ENCODE data around the gene GTF2A1. TPM values are rescaled to one million over a fixed set of nuclear protein-coding genes. Genes with fewer than 3 reads are reported as not detected.

Gene GTF2A1
- total RNA-seq, 1 donor from 2014 or later: 9.5 TPM

DNA sequence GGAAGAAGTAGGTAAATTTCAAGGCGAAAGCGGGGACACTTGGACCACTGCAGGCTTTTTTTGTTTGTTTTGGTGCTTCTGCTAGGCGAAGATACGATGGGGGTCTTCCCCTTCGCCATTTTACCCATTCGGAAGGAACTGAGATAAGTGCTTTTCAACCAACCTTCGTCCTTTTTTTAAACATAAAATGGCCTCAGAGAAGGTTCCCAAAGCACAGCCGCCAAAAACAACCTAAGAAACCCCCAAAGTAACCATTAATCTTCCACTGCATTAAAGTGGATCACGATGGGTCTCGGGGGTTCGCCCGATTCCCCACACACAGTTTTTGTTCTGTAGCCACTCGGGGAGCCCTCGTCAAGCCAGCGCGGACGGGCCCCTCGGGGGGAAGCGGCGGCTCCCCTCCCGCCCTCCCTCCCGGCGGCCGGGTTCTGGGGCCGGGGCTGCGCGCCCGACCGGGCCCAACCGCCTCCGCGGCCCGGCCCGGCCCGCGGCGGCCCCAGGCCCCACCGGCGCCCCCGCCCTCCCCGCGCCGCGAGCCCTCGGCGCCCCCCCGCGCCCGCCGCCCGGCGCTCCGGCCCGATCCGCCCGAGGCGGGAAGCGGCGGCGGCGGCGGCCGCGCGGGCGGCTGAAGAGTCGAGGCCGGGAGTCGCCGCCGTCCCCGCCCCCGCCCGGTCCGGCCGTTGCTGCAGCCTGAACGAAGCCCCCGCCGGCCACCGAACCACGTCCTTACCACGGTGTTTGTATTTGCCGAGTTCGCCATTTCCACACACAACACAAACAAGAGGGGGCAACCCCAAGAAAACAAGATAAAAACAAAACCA is 790 bp downstream of the GTF2A1 start:
- no peak for DNase-seq (ENCODE audit: low read depth)
- peak overlapping the region; percentile 93 for H3K4me3 ChIP-seq (ENCODE audit: low read depth, low read length)
- TF ChIP-seq, protein P1, sequence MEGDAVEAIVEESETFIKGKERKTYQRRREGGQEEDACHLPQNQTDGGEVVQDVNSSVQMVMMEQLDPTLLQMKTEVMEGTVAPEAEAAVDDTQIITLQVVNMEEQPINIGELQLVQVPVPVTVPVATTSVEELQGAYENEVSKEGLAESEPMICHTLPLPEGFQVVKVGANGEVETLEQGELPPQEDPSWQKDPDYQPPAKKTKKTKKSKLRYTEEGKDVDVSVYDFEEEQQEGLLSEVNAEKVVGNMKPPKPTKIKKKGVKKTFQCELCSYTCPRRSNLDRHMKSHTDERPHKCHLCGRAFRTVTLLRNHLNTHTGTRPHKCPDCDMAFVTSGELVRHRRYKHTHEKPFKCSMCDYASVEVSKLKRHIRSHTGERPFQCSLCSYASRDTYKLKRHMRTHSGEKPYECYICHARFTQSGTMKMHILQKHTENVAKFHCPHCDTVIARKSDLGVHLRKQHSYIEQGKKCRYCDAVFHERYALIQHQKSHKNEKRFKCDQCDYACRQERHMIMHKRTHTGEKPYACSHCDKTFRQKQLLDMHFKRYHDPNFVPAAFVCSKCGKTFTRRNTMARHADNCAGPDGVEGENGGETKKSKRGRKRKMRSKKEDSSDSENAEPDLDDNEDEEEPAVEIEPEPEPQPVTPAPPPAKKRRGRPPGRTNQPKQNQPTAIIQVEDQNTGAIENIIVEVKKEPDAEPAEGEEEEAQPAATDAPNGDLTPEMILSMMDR (conservative IDR thresholded peaks at IDR 0.05; ENCODE audit: low read depth, low read length): no peak

DNA sequence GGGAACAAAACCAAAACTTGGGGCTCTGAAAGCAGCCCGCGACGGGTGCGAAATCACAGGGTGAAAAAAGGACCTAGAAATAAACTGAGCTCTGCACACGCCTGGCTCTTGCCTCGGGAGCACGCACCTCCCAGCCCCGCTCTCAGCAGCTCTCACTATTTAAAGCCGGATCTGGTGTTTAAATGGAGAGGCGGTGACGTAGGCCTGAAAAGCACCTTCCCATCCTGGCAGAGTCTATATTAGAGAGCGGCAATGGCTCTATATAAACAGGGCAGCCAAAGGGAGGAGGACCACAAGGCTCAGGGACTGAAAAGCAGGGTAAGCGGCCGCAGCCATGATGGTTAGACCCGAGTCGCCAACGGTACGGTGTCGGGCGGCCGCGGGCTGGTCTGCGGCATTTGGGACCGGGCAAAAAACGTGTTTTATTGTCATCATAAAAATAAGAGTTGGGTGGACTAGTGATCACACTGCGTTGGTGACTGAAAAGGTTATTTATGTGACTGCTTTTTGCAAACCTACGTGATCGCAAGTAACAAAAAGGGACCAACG is 1.5 kb downstream of the GTF2A1 start:
- TF ChIP-seq, protein P1 (conservative IDR thresholded peaks at IDR 0.05; ENCODE audit: low read depth, low read length): no peak
- DNase-seq (ENCODE audit: low read depth): peak; percentile 74
- peak overlapping the region; percentile 89 for H3K4me3 ChIP-seq (ENCODE audit: low read depth, low read length)

DNA sequence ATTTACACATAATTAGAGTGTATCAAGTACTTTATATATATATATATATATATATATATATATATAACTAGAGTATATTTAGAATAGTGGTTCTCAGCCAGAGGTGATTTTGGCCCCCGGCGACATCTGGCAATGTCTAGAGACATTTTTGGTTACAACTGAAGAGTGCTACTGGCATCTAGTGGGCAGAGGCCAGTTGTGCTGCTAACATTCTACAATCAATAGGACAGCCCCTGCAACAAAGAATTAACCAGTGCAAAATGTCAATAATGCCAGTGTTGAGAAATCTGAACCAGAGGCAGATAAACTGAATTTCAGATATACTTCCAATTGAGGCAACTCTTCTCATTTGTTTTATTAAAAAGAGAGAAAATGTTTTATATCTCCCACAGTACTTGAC is 8.9 kb downstream of the GTF2A1 start:
- H3K4me3 ChIP-seq (ENCODE audit: low read depth, low read length): no peak overlapping the region
- DNase-seq (ENCODE audit: low read depth): no peak
- TF ChIP-seq, protein P1 (conservative IDR thresholded peaks at IDR 0.05; ENCODE audit: low read depth, low read length): peak; percentile 68

DNA sequence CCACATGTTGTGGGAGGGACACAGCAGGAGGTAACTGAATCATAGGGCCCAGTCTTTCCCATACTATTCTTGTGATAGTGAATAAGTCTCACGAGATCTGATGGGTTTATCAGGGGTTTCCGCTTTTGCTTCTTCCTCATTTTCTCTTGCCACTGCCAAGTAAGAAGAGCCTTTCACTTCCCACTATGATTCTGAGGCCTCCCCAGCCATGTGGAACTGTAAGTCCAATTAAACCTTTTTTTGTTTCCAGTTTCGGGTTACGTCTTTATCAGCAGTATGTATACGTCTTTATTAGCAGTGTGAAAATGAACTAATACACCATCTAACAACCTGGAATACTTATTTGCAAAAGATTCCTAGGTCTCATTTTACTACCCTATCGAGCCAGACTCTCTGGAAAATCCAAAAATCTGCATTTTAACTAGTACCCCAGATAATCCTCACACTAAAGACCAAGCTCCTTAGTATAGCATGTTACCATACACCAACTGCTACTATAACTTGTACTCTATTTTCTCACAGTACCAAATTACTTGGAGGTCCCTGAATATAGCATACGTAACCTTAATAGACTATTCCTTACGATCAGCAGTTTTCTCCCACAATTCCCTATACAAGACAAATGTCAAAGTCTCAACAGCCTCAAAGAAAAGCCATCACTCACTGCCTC is 11.5 kb downstream of the GTF2A1 start:
- TF ChIP-seq, protein P1 (conservative IDR thresholded peaks at IDR 0.05; ENCODE audit: low read depth, low read length): no peak
- no peak overlapping the region for H3K4me3 ChIP-seq (ENCODE audit: low read depth, low read length)
- DNase-seq (ENCODE audit: low read depth): no peak

DNA sequence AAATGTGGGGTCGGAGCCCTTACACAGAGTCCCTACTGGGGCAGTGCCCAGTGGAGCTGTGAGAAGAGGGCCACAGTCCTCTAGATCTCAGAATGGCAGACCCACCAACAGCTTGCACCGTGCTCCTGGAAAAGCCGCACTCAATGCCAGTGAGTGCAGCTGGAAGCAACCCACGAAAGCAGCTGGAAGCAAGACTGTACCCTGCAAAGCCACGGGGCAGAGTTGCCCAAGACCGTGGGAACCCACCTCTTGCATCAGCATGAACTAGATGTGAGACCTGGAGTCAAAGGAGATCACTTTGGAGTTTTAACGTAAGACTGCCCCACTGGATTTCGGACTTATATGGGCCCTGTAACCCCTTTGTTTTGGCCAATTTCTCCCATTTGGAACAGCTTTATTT is 12.3 kb downstream of the GTF2A1 start:
- DNase-seq (ENCODE audit: low read depth): no peak
- H3K4me3 ChIP-seq (ENCODE audit: low read depth, low read length): no peak overlapping the region
- TF ChIP-seq, protein P1 (conservative IDR thresholded peaks at IDR 0.05; ENCODE audit: low read depth, low read length): no peak

DNA sequence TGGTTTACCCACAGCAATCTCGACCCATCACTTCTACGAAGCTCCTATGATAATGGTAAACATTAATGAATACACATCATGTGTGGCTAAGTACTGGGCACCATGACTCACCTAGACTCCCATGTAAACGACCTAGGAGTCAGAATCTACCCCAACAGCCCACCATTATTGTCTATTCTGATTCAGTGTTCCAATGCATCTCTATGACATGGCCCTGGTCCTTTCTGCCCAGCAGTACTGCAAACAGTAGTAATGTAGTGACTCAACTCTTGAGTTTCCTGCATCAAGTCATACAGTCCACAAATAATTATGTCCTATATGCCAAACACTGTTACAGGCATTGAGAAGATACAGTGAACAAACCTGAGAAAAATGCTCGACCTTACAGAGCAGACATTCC is 14.6 kb downstream of the GTF2A1 start:
- H3K4me3 ChIP-seq (ENCODE audit: low read depth, low read length): no peak overlapping the region
- TF ChIP-seq, protein P1 (conservative IDR thresholded peaks at IDR 0.05; ENCODE audit: low read depth, low read length): no peak
- no peak for DNase-seq (ENCODE audit: low read depth)

All from epithelial cell of proximal tubule (primary cell).